Measurements from ENCODE around the gene PARD3. TPM values are rescaled to one million over a fixed set of nuclear protein-coding genes. Genes with fewer than 3 reads are reported as not detected.

PARD3 gene
- total RNA-seq, 1 experiment from 2014 or later, result 46.3 TPM

DNA sequence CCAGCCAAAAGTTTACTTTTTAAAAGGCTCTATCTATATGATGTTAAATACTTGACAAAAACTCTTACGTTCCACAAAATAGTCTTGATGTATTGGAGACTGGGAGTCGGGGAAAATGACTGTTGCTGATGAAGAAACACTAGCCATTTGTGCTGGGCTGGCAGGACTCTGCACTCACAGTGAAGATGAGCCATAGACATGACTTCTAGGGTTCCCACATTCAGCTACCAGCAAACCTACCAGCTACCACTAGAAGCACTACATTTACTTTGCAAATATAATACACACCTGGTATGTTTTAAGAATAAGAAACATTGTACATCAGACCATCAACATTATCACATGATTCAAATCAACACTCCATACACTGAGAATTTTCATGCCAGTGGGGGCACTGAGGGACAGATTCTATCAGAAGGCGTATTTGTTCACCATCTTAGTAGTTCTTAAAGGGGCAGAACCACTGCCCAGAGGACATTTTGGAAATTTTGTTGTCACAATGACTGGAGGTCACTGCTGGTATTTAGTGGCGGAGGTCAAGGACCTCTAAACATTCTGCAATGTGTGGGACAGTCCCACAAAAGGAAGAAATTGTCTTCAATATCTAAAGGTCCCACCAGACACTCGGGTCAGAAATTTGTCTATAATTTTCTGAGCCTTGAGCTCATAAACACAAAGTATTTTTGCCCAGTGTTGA, 52.3 kb downstream of the PARD3 start:
- no peak for TF ChIP-seq JUND (IDR thresholded peaks at IDR 0.05)
- TF ChIP-seq, protein P1, sequence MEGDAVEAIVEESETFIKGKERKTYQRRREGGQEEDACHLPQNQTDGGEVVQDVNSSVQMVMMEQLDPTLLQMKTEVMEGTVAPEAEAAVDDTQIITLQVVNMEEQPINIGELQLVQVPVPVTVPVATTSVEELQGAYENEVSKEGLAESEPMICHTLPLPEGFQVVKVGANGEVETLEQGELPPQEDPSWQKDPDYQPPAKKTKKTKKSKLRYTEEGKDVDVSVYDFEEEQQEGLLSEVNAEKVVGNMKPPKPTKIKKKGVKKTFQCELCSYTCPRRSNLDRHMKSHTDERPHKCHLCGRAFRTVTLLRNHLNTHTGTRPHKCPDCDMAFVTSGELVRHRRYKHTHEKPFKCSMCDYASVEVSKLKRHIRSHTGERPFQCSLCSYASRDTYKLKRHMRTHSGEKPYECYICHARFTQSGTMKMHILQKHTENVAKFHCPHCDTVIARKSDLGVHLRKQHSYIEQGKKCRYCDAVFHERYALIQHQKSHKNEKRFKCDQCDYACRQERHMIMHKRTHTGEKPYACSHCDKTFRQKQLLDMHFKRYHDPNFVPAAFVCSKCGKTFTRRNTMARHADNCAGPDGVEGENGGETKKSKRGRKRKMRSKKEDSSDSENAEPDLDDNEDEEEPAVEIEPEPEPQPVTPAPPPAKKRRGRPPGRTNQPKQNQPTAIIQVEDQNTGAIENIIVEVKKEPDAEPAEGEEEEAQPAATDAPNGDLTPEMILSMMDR (IDR thresholded peaks at IDR 0.05 in 2 of 3, conservative IDR thresholded peaks at IDR 0.05 in 1 of 3; ENCODE audit: borderline replicate concordance in 1 of 3, insufficient read depth in 1 of 3, low read depth in 2 of 3, low read length in 2 of 3), result 0 out of 6 replicates have a peak, but pooled peaks of 1 of the 3 experiments have one; percentile 21
- Histone ChIP-seq H3K4me2 (ENCODE audit: low read length) (no peak overlapping the region), H2AFZ (ENCODE audit: low read depth, low read length, poor library complexity, severe bottlenecking) (no peak overlapping the region), H3K27ac (ENCODE audit: low read depth, low read length) (no peak overlapping the region), H3K9me3 (ENCODE audit: control insufficient read depth in 1 of 2, insufficient read depth in 1 of 2, low read depth in 1 of 2, low read length in 2 of 2) (peaks cover 0 to 3% of the 10 kb centered on the region in 2 experiments; a peak in 1 of 4 replicates), H3K9me2 (ENCODE audit: insufficient read depth) (no peaks in the 10 kb centered on the region), H3K4me1 (ENCODE audit: control insufficient read depth in 1 of 2, insufficient read depth in 2 of 2, low read length in 2 of 2) (peaks cover 24 to 39% of the 10 kb centered on the region in 2 experiments), H3K36me3 (ENCODE audit: control insufficient read depth in 1 of 2, insufficient read depth in 2 of 2, low read length in 2 of 2) (no peaks in the 10 kb centered on the region), H3K4me3 (replicated peaks in 1 of 2; ENCODE audit: low read depth in 1 of 2, low read length in 2 of 2) (no peak overlapping the region), H3K9ac (ENCODE audit: low read length) (no peak overlapping the region), H3K79me2 (ENCODE audit: insufficient read depth, low read length) (peaks cover 78% of the 10 kb centered on the region), H4K20me1 (ENCODE audit: insufficient read depth) (no peaks in the 10 kb centered on the region), H3K27me3 (ENCODE audit: insufficient read depth, low read length) (no peaks in the 10 kb centered on the region)
- BruUV-seq (replicated peaks), result no TSS peak
- ChIA-PET RAD21 (ENCODE audit: low non-redundant PET in 1 of 2, low total read pairs in 2 of 2, uncharacterized antibody in 2 of 2, unreplicated experiment in 2 of 2) (no interaction called here), CTCF (interaction anchor here (0.6 to 1.2 kb wide), 3 partner anchors 30 to 39 kb away, joined by 3 to 6 read pairs (median 3); no protein-coding TSS in a partner anchor), POLR2A (no interaction called here)
- ATAC-seq (no peak), DNase-seq (ENCODE audit: low read depth, low spot score) (no peak)
- intact Hi-C loops (cut with micrococcal nuclease), result no loop called here

GRCh38 chr10:34762156-34762555, 52.9 kb downstream of the PARD3 start:
- Histone ChIP-seq H3K9me2 (ENCODE audit: insufficient read depth) (no peaks in the 10 kb centered on the region), H3K9ac (ENCODE audit: low read length) (no peak overlapping the region), H3K4me1 (ENCODE audit: control insufficient read depth in 1 of 2, insufficient read depth in 2 of 2, low read length in 2 of 2) (peaks cover 28 to 45% of the 10 kb centered on the region in 2 experiments), H3K79me2 (ENCODE audit: insufficient read depth, low read length) (peaks cover 78% of the 10 kb centered on the region), H3K27me3 (ENCODE audit: insufficient read depth, low read length) (no peaks in the 10 kb centered on the region), H3K36me3 (ENCODE audit: control insufficient read depth in 1 of 2, insufficient read depth in 2 of 2, low read length in 2 of 2) (no peaks in the 10 kb centered on the region), H2AFZ (ENCODE audit: low read depth, low read length, poor library complexity, severe bottlenecking) (no peak overlapping the region), H3K9me3 (ENCODE audit: control insufficient read depth in 1 of 2, insufficient read depth in 1 of 2, low read depth in 1 of 2, low read length in 2 of 2) (peaks cover 0 to 3% of the 10 kb centered on the region in 2 experiments; a peak in 1 of 4 replicates), H3K4me2 (ENCODE audit: low read length) (no peak overlapping the region), H3K4me3 (replicated peaks in 1 of 2; ENCODE audit: low read depth in 1 of 2, low read length in 2 of 2) (no peak overlapping the region), H3K27ac (ENCODE audit: low read depth, low read length) (no peak overlapping the region), H4K20me1 (ENCODE audit: insufficient read depth) (no peaks in the 10 kb centered on the region)
- ATAC-seq (no peak), DNase-seq (ENCODE audit: low read depth, low spot score) (no peak)
- intact Hi-C loops (cut with micrococcal nuclease), result no loop called here
- no TSS peak for BruUV-seq (replicated peaks)
- ChIA-PET RAD21 (ENCODE audit: low non-redundant PET in 1 of 2, low total read pairs in 2 of 2, uncharacterized antibody in 2 of 2, unreplicated experiment in 2 of 2) (no interaction called here), POLR2A (no interaction called here), CTCF (interaction anchor here (0.6 to 1.2 kb wide), 3 partner anchors 29 to 40 kb away, joined by 3 to 6 read pairs (median 3); no protein-coding TSS in a partner anchor)
- no peak for TF ChIP-seq CEBPB (IDR thresholded peaks at IDR 0.05; ENCODE audit: low read depth)
- TF ChIP-seq RAD21 (IDR thresholded peaks at IDR 0.05; ENCODE audit: low read depth), result no peak
- TF ChIP-seq SRF (IDR thresholded peaks at IDR 0.05; ENCODE audit: low read depth), result no peak
- TF ChIP-seq, protein P1 (IDR thresholded peaks at IDR 0.05 in 2 of 3, conservative IDR thresholded peaks at IDR 0.05 in 1 of 3; ENCODE audit: borderline replicate concordance in 1 of 3, insufficient read depth in 1 of 3, low read depth in 2 of 3, low read length in 2 of 3), result no peak
- TF ChIP-seq, protein P2, sequence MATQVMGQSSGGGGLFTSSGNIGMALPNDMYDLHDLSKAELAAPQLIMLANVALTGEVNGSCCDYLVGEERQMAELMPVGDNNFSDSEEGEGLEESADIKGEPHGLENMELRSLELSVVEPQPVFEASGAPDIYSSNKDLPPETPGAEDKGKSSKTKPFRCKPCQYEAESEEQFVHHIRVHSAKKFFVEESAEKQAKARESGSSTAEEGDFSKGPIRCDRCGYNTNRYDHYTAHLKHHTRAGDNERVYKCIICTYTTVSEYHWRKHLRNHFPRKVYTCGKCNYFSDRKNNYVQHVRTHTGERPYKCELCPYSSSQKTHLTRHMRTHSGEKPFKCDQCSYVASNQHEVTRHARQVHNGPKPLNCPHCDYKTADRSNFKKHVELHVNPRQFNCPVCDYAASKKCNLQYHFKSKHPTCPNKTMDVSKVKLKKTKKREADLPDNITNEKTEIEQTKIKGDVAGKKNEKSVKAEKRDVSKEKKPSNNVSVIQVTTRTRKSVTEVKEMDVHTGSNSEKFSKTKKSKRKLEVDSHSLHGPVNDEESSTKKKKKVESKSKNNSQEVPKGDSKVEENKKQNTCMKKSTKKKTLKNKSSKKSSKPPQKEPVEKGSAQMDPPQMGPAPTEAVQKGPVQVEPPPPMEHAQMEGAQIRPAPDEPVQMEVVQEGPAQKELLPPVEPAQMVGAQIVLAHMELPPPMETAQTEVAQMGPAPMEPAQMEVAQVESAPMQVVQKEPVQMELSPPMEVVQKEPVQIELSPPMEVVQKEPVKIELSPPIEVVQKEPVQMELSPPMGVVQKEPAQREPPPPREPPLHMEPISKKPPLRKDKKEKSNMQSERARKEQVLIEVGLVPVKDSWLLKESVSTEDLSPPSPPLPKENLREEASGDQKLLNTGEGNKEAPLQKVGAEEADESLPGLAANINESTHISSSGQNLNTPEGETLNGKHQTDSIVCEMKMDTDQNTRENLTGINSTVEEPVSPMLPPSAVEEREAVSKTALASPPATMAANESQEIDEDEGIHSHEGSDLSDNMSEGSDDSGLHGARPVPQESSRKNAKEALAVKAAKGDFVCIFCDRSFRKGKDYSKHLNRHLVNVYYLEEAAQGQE (IDR thresholded peaks at IDR 0.05; ENCODE audit: low read depth), result no peak
- TF ChIP-seq EGR1 (IDR thresholded peaks at IDR 0.05; ENCODE audit: low read depth), result no peak
- TF ChIP-seq CBX3 (IDR thresholded peaks at IDR 0.05; ENCODE audit: low read depth), result no peak
- no peak for TF ChIP-seq EZH2 (IDR thresholded peaks at IDR 0.05)
- no peak for TF ChIP-seq ZNF274 (IDR thresholded peaks at IDR 0.05; ENCODE audit: low read depth, low read length)
- TF ChIP-seq EZH2phosphoT487 (IDR thresholded peaks at IDR 0.05; ENCODE audit: borderline replicate concordance), result no peak

Measured in HCT116 (cell line).